ENCODE results near the gene ACCS. TPM values are rescaled to one million over a fixed set of nuclear protein-coding genes. Genes with fewer than 3 reads are reported as not detected.

ACCS gene
- total RNA-seq, 4 donors from 2014 or later, result 17.7 to 45.8 (median 31.5) TPM

GRCh38 chr11:44113572-44113971, 47.5 kb downstream of the ACCS start:
- 63 to 75% methylated on average over 3 of the region's 3 CpGs for WGBS, 2 donors

GRCh38 chr11:44116234-44116830, 50.3 kb downstream of the ACCS start:
- TF ChIP-seq EP300 (IDR thresholded peaks at IDR 0.05), result peak in 1 of 2 donors; percentile 13
- TF ChIP-seq POLR2A (IDR thresholded peaks at IDR 0.05), result no peak
- H3K27ac ChIP-seq, result peak overlapping the region in 1 of 4 donors; percentile 18
- DNase-seq (ENCODE audit: low spot score in 2 of 2), result no peak
- no peak overlapping the region for H3K4me3 ChIP-seq
- no peaks in the 10 kb centered on the region for H3K27me3 ChIP-seq
- H3K9me3 ChIP-seq, result no peaks in the 10 kb centered on the region
- peaks cover 0 to 46% (median 9%) of the 10 kb centered on the region in 3 donors for H3K36me3 ChIP-seq
- 28 to 46% methylated on average over 3 of the region's 3 CpGs for WGBS, 2 donors
- H3K4me1 ChIP-seq, result peaks cover 0 to 17% (median 2%) of the 10 kb centered on the region in 4 donors

More at GRCh38 chr11:44113572-44113971, 47.5 kb downstream of the ACCS start:
- Histone ChIP-seq H3K27ac (no peak overlapping the region), H3K27me3 (no peaks in the 10 kb centered on the region), H3K36me3 (peaks cover 4 to 52% (median 9%) of the 10 kb centered on the region in 3 donors), H3K9me3 (no peaks in the 10 kb centered on the region), H3K4me1 (peaks cover 0 to 24% (median 2%) of the 10 kb centered on the region in 4 donors), H3K4me3 (no peak overlapping the region)
- TF ChIP-seq CTCF (IDR thresholded peaks at IDR 0.05) (no peak), EP300 (IDR thresholded peaks at IDR 0.05) (no peak), POLR2A (IDR thresholded peaks at IDR 0.05) (no peak)
- no peak for DNase-seq (ENCODE audit: low spot score in 2 of 2)

- Histone ChIP-seq H3K36me3 (peaks cover 0 to 47% (median 1%) of the 10 kb centered on the region in 3 donors), H3K4me1 (peaks cover 0 to 6% (median 0%) of the 10 kb centered on the region in 4 donors), H3K9me3 (no peaks in the 10 kb centered on the region), H3K27ac (no peak overlapping the region), H3K27me3 (no peaks in the 10 kb centered on the region), H3K4me3 (no peak overlapping the region)
- TF ChIP-seq EP300 (IDR thresholded peaks at IDR 0.05), result no peak
- TF ChIP-seq CTCF (IDR thresholded peaks at IDR 0.05), result no peak
- TF ChIP-seq POLR2A (IDR thresholded peaks at IDR 0.05), result no peak
- no peak for DNase-seq (ENCODE audit: low spot score in 2 of 2)
- WGBS, 2 donors, result 80 to 82% methylated on average over 5 of the region's 5 CpGs
Observed at GRCh38 chr11:44120169-44120568, 54.1 kb downstream of the ACCS start.

- TF ChIP-seq EP300 (IDR thresholded peaks at IDR 0.05) (no peak), POLR2A (IDR thresholded peaks at IDR 0.05) (no peak), CTCF (IDR thresholded peaks at IDR 0.05) (no peak)
- no peak overlapping the region for H3K4me3 ChIP-seq
- peaks cover 0 to 76% (median 15%) of the 10 kb centered on the region in 3 donors for H3K36me3 ChIP-seq
- H3K27me3 ChIP-seq, result no peaks in the 10 kb centered on the region
- no peaks in the 10 kb centered on the region for H3K4me1 ChIP-seq
- DNase-seq (ENCODE audit: low spot score in 2 of 2), result no peak
- H3K27ac ChIP-seq, result no peak overlapping the region
- 69 to 80% methylated on average over 4 of the region's 4 CpGs for WGBS, 2 donors
- H3K9me3 ChIP-seq, result no peaks in the 10 kb centered on the region
Observed at GRCh38 chr11:44125598-44125997, 59.5 kb downstream of the ACCS start.

GRCh38 chr11:44126304-44126703, 60.2 kb downstream of the ACCS start:
- Histone ChIP-seq H3K4me1 (no peaks in the 10 kb centered on the region), H3K27ac (no peak overlapping the region), H3K9me3 (no peaks in the 10 kb centered on the region), H3K4me3 (no peak overlapping the region), H3K36me3 (peaks cover 0 to 81% (median 15%) of the 10 kb centered on the region in 3 donors), H3K27me3 (no peaks in the 10 kb centered on the region)
- TF ChIP-seq EP300 (IDR thresholded peaks at IDR 0.05), result no peak
- TF ChIP-seq CTCF (IDR thresholded peaks at IDR 0.05), result no peak
- no peak for TF ChIP-seq POLR2A (IDR thresholded peaks at IDR 0.05)
- DNase-seq (ENCODE audit: low spot score in 2 of 2), result no peak
- WGBS, 2 donors, result 61 to 75% methylated on average over 2 of the region's 2 CpGs

Measured in tibial nerve (tissue), 4 donors.